Spleen (tissue), 11 donors: ENCODE measurements around the gene ACVR2B. TPM values are rescaled to one million over a fixed set of nuclear protein-coding genes. Genes with fewer than 3 reads are reported as not detected.

Experiments used
- DNase-seq: peaks from one replicate; pipeline ENCODE4 v3.0.0-alpha.2; 2020
- H3K27ac ChIP-seq, 8 donors: fragments of 200-600 bp; sonication (generic) in 7 of 8; 1 replicate in 4 of 8; 2 replicates in 4 of 8; pipeline versions ENCODE4 v1.5.0 to v1.8.0; 2016 to 2021; ENCODE audit warnings: inconsistent platforms in 4 of 8, mild to moderate bottlenecking in 4 of 8, moderate library complexity in 1 of 8
- H3K27me3 ChIP-seq, 7 donors: fragments of 200-600 bp; sonication (generic) in 6 of 7; replicated peaks in 1 of 7; 1 replicate in 4 of 7; 2 replicates in 3 of 7; pipeline versions ENCODE4 v1.5.0 to v1.8.0; 2016 to 2021; ENCODE audit warnings: inconsistent platforms in 3 of 7, mild to moderate bottlenecking in 1 of 7
- H3K36me3 ChIP-seq, 6 donors: fragments of 200-600 bp; sonication (generic) in 5 of 6; 1 replicate in 4 of 6; 2 replicates in 2 of 6; pipeline versions ENCODE4 v1.5.0 to v1.8.0; 2016 to 2021; ENCODE audit warnings: inconsistent platforms in 2 of 6
- H3K4me1 ChIP-seq, 6 donors: fragments of 200-600 bp; sonication (generic) in 5 of 6; 1 replicate in 3 of 6; 2 replicates in 3 of 6; pipeline versions ENCODE4 v1.5.0 to v1.8.0; 2016 to 2021; ENCODE audit warnings: inconsistent platforms in 3 of 6
- H3K4me3 ChIP-seq, 8 donors: fragments of 200-600 bp; sonication (generic) in 7 of 8; 1 replicate in 4 of 8; 2 replicates in 4 of 8; pipeline versions ENCODE4 v1.5.0 to v1.8.0; 2016 to 2021; ENCODE audit warnings: inconsistent platforms in 4 of 8, mild to moderate bottlenecking in 4 of 8, moderate library complexity in 2 of 8
- H3K9me3 ChIP-seq, 8 donors: fragments of 200-600 bp; sonication (generic) in 7 of 8; 1 replicate in 4 of 8; 2 replicates in 4 of 8; pipeline versions ENCODE4 v1.5.0 to v1.8.0; 2016 to 2021; ENCODE audit warnings: inconsistent platforms in 4 of 8
- CTCF ChIP-seq, 11 experiments: fragments of 200-600 bp in 7 of 11; fragments of 450-650 bp in 4 of 11; sonication (generic) in 4 of 11; IDR thresholded peaks in 8 of 11; conservative IDR thresholded peaks in 3 of 11; 1 replicate in 7 of 11; 2 replicates in 4 of 11; pipeline versions ENCODE4 v1.4.0 to v1.8.0; 2016 to 2021; ENCODE audit warnings: antibody characterized with exemption in 11 of 11, inconsistent platforms in 4 of 11, mild to moderate bottlenecking in 1 of 11
- POLR2A ChIP-seq, 3 donors: fragments of 450-650 bp; IDR thresholded peaks; one replicate each; pipeline ENCODE4 v1.5.1; 2017; ENCODE audit warnings: antibody characterized with exemption in 3 of 3, mild to moderate bottlenecking in 1 of 3
- POLR2AphosphoS5 ChIP-seq, 3 donors: sonication (generic); formaldehyde crosslinking; IDR thresholded peaks; one replicate each; pipeline ENCODE4 v1.5.1; 2017; ENCODE audit warnings: antibody characterized with exemption in 3 of 3
- WGBS, 5 donors: extraction: QIAGEN DNeasy Blood & Tissue Kit in 3 of 5; methylation state at CpG; one replicate each; pipeline versions ENCODE4 v1.1.5 to v1.1.7; 2013 to 2018; 5-methylcytosine and 5-hydroxymethylcytosine counted together
- intact Hi-C: fragments of 100-400 bp; cut with DNase I; formaldehyde crosslinking; loops from one replicate; pipeline ENCODE4 v1.15.0; 2023; ENCODE audit warnings: low total_unique reads
- polyA plus RNA-seq, 3 donors: library from polyadenylated mRNA; stranded (reverse); fragments of 200-250 nt; gene quantifications; one replicate each; pipeline ENCODE4 v1.2.1, GENCODE V29; 2013
- total RNA-seq, 7 donors: library from RNA; depleted of rRNA in 3 of 7; stranded (reverse); fragments of >200 nt in 3 of 7; fragmentation: NEBNext Ultra II Directional in 4 of 7; extraction: Animal tissue kit (Norgen Biotek cat#: 25700) in 4 of 7; gene quantifications; one replicate each; pipeline versions ENCODE4 v1.1.0 to v1.2.1, GENCODE V29; 2016 to 2021
- donor health status: healthy with polysubstance abuse.
- donor health status: DM: no; HTN: no; CAD: no; lungs with moderate emphysema.
- donor health status: DM: no; HTN: no; CAD: no.
- donor health status: Bipolar disorder and iron deficiency.
- donor health status: healthy.
- donor health status: DM: no; HTN: no; CAD: no.
- donor health status: DM: yes; HTN: yes; CAD: no.

ACVR2B gene
- total and polyA plus RNA-seq, 10 donors: 0.28 to 8.4 (median 4.8) TPM

GRCh38 chr3:38446085-38446686 is 7.5 kb upstream of the ACVR2B start:
- Histone ChIP-seq H3K4me3 (no peak overlapping the region), H3K9me3 (peaks cover 0 to 6% (median 0%) of the 10 kb centered on the region in 8 donors), H3K4me1 (no peaks in the 10 kb centered on the region), H3K27me3 (no peaks in the 10 kb centered on the region), H3K36me3 (no peaks in the 10 kb centered on the region), H3K27ac (no peak overlapping the region)
- intact Hi-C loops: no loop called here
- DNase-seq: no peak
- no peak for TF ChIP-seq POLR2A (IDR thresholded peaks at IDR 0.05)
- TF ChIP-seq POLR2AphosphoS5 (IDR thresholded peaks at IDR 0.05): no peak
- no peak for TF ChIP-seq CTCF (IDR thresholded peaks at IDR 0.05 in 8 of 11, conservative IDR thresholded peaks at IDR 0.05 in 3 of 11)
- 57 to 74% (median 65%) methylated on average over 2 of the region's 2 CpGs for WGBS, 5 donors

GRCh38 chr3:38446812-38447211 is 6.9 kb upstream of the ACVR2B start:
- Histone ChIP-seq H3K27ac (no peak overlapping the region), H3K4me1 (no peaks in the 10 kb centered on the region), H3K9me3 (peaks cover 0 to 6% (median 0%) of the 10 kb centered on the region in 8 donors), H3K4me3 (no peak overlapping the region), H3K27me3 (no peaks in the 10 kb centered on the region), H3K36me3 (no peaks in the 10 kb centered on the region)
- TF ChIP-seq POLR2A (IDR thresholded peaks at IDR 0.05) (no peak), CTCF (IDR thresholded peaks at IDR 0.05 in 8 of 11, conservative IDR thresholded peaks at IDR 0.05 in 3 of 11) (no peak), POLR2AphosphoS5 (IDR thresholded peaks at IDR 0.05) (no peak)
- intact Hi-C loops: no loop called here
- no peak for DNase-seq

- no peak for DNase-seq
- TF ChIP-seq POLR2A (IDR thresholded peaks at IDR 0.05) (no peak), CTCF (IDR thresholded peaks at IDR 0.05 in 8 of 11, conservative IDR thresholded peaks at IDR 0.05 in 3 of 11) (no peak), POLR2AphosphoS5 (IDR thresholded peaks at IDR 0.05) (no peak)
- Histone ChIP-seq H3K27ac (no peak overlapping the region), H3K4me1 (peaks cover 5 to 29% (median 23%) of the 10 kb centered on the region in 6 donors), H3K27me3 (peaks cover 0 to 34% (median 10%) of the 10 kb centered on the region in 7 donors), H3K36me3 (no peaks in the 10 kb centered on the region), H3K4me3 (no peak overlapping the region), H3K9me3 (peaks cover 0 to under 1% (median 0%) of the 10 kb centered on the region in 8 donors)
- 93 to 99% (median 96%) methylated on average over 3 of the region's 3 CpGs for WGBS, 5 donors
- intact Hi-C loops: no loop called here
Measured at GRCh38 chr3:38450853-38451252, 2.8 kb upstream of the ACVR2B start.

- Histone ChIP-seq H3K9me3 (no peaks in the 10 kb centered on the region), H3K27ac (peak overlapping the region in 7 of 8 donors; percentile 77 to 86 (median 81)), H3K27me3 (peaks cover 0 to 37% (median 10%) of the 10 kb centered on the region in 7 donors), H3K36me3 (no peaks in the 10 kb centered on the region), H3K4me3 (peak overlapping the region; percentile 70 to 97 (median 80)), H3K4me1 (peaks cover 10 to 54% (median 39%) of the 10 kb centered on the region in 6 donors)
- DNase-seq: no peak
- WGBS, 5 donors: 0 to 2% (median 1%) methylated on average over 8 to 36 of the region's 36 CpGs
- intact Hi-C loops: no loop called here
- no peak for TF ChIP-seq POLR2A (IDR thresholded peaks at IDR 0.05)
- no peak for TF ChIP-seq CTCF (IDR thresholded peaks at IDR 0.05 in 8 of 11, conservative IDR thresholded peaks at IDR 0.05 in 3 of 11)
- TF ChIP-seq POLR2AphosphoS5 (IDR thresholded peaks at IDR 0.05): no peak
Measured at GRCh38 chr3:38453913-38454177, 155 bp downstream of the ACVR2B start.
